GM21576 (cell line): ENCODE measurements around the gene RPL7A.

Source experiments
- ATAC-seq: cut with Tn5 transposase; IDR thresholded peaks from one replicate; pipeline ENCODE4 v1.9.1; 2021; ENCODE audit warnings: mild to moderate bottlenecking, moderate library complexity; ENCODE audit not compliant: unreplicated experiment

The RPL7A gene

GRCh38 chr9:133347515-133347984 is 468 bp upstream of the RPL7A start:
- ATAC-seq = peak; percentile 21

- no peak for ATAC-seq
These were observed 928 bp downstream of the RPL7A start for GRCh38 chr9:133348718-133349573.

GRCh38 chr9:133349965-133350616 is 2.1 kb downstream of the RPL7A start:
- no peak for ATAC-seq

- no peak for ATAC-seq
These were observed 3.5 kb downstream of the RPL7A start for GRCh38 chr9:133351526-133351907.

- ATAC-seq = no peak
These were observed 4.1 kb downstream of the RPL7A start for GRCh38 chr9:133351908-133352634.

- ATAC-seq = no peak
These were observed 4.8 kb downstream of the RPL7A start for GRCh38 chr9:133352635-133353340.

- no peak for ATAC-seq
These were observed 5.5 kb downstream of the RPL7A start for GRCh38 chr9:133353548-133353947.

- no peak for ATAC-seq
These were observed 6.7 kb downstream of the RPL7A start for GRCh38 chr9:133354766-133355165.

GRCh38 chr9:133355881-133356357 is 7.9 kb downstream of the RPL7A start:
- peak; percentile 32 for ATAC-seq

- ATAC-seq = peak; percentile 59
These were observed 8.5 kb downstream of the RPL7A start, which contains the start of the genes SURF1 and SURF2 for GRCh38 chr9:133356391-133357091. TSS of gene SURF1 (minus strand) at chr9:133356487. CDS start at chr9:133356453, 34 bp downstream. TSS of gene SURF2 (plus strand) at chr9:133356550. CDS start at chr9:133356593, 43 bp downstream.

GRCh38 chr9:133357656-133358055 is 9.6 kb downstream of the RPL7A start:
- ATAC-seq = no peak

GRCh38 chr9:133359399-133360175 is 11.6 kb downstream of the RPL7A start:
- ATAC-seq = no peak

- ATAC-seq = no peak
These were observed 12.7 kb downstream of the RPL7A start for GRCh38 chr9:133360400-133361393.

- ATAC-seq = no peak
These were observed 13.6 kb downstream of the RPL7A start for GRCh38 chr9:133361507-133362092.

GRCh38 chr9:133362359-133363044 is 14.5 kb downstream of the RPL7A start:
- ATAC-seq = no peak

GRCh38 chr9:133366435-133366834 is 18.4 kb downstream of the RPL7A start:
- ATAC-seq = no peak

- no peak for ATAC-seq
These were observed 19.2 kb downstream of the RPL7A start for GRCh38 chr9:133367221-133367620.
